ENCODE measurements around the gene SPNS1.

The SPNS1 gene

DNA sequence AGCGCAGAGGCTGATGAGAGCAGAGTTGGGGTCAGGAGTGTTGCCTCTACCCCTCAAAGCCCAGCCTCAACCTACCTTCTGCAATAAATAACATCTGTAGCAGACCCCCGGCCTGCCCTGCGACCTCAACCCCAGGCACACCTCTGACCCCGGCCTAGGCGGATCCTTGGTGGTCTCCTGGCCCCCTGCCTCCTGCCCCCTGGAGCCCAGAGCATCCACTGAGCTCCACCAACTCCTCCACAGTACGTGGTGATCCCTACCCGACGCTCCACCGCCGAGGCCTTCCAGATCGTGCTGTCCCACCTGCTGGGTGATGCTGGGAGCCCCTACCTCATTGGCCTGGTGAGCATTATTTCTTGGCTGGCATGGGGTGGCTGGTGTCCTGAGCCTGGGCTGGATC is 8.4 kb downstream of the SPNS1 start:
- TF ChIP-seq, protein P1, sequence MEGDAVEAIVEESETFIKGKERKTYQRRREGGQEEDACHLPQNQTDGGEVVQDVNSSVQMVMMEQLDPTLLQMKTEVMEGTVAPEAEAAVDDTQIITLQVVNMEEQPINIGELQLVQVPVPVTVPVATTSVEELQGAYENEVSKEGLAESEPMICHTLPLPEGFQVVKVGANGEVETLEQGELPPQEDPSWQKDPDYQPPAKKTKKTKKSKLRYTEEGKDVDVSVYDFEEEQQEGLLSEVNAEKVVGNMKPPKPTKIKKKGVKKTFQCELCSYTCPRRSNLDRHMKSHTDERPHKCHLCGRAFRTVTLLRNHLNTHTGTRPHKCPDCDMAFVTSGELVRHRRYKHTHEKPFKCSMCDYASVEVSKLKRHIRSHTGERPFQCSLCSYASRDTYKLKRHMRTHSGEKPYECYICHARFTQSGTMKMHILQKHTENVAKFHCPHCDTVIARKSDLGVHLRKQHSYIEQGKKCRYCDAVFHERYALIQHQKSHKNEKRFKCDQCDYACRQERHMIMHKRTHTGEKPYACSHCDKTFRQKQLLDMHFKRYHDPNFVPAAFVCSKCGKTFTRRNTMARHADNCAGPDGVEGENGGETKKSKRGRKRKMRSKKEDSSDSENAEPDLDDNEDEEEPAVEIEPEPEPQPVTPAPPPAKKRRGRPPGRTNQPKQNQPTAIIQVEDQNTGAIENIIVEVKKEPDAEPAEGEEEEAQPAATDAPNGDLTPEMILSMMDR (IDR thresholded peaks at IDR 0.05; ENCODE audit: insufficient read depth, low read length, poor library complexity, severe bottlenecking): no peak
- no peak overlapping the region for H3K4me3 ChIP-seq (replicated peaks; ENCODE audit: low read depth, low read length)
- H3K27me3 ChIP-seq (replicated peaks; ENCODE audit: control insufficient read depth, insufficient read depth, low read length): no peaks in the 10 kb centered on the region
- no peak for DNase-seq (ENCODE audit: extremely low read depth, insufficient read length)
- peaks cover 22% of the 10 kb centered on the region for H3K36me3 ChIP-seq (ENCODE audit: control insufficient read depth, insufficient read depth, low read length)

GRCh38 chr16:28983644-28984043 is 9.1 kb downstream of the SPNS1 start:
- no peak for DNase-seq (ENCODE audit: extremely low read depth, insufficient read length)
- TF ChIP-seq, protein P1 (IDR thresholded peaks at IDR 0.05; ENCODE audit: insufficient read depth, low read length, poor library complexity, severe bottlenecking): no peak
- Histone ChIP-seq H3K36me3 (ENCODE audit: control insufficient read depth, insufficient read depth, low read length) (peaks cover 22% of the 10 kb centered on the region), H3K27me3 (replicated peaks; ENCODE audit: control insufficient read depth, insufficient read depth, low read length) (no peaks in the 10 kb centered on the region), H3K4me3 (replicated peaks; ENCODE audit: low read depth, low read length) (no peak overlapping the region)

GRCh38 chr16:28984091-28984490 is 9.5 kb downstream of the SPNS1 start:
- peaks cover 21% of the 10 kb centered on the region for H3K36me3 ChIP-seq (ENCODE audit: control insufficient read depth, insufficient read depth, low read length)
- H3K27me3 ChIP-seq (replicated peaks; ENCODE audit: control insufficient read depth, insufficient read depth, low read length): no peaks in the 10 kb centered on the region
- TF ChIP-seq, protein P1 (IDR thresholded peaks at IDR 0.05; ENCODE audit: insufficient read depth, low read length, poor library complexity, severe bottlenecking): no peak
- no peak overlapping the region for H3K4me3 ChIP-seq (replicated peaks; ENCODE audit: low read depth, low read length)
- DNase-seq (ENCODE audit: extremely low read depth, insufficient read length): no peak

DNA sequence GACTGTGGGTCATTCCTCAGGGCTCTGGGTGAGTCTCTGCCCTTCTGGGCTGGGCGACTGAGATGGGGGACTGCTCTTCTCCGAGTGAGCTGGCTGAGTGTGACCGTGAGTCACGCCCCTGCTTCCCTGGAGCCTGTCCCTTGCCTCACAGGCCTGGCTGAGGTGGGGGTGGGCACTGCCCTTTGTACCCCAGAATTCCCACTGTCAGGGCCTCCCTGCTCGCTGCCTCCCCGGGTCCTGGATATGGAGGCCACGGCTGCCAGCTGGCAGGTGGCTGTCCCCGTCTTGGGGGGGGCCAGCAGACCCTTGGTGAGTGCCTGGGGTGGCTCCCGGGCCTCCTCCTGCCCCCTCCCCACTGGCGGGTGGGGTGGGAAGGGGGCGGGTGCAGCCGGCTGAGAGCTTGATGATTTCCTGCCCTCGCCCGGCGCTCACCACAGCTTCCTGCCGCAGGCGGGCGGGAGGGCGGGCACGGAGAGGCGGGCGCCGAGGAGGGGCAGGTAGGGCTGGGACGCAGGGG is 10.1 kb downstream of the SPNS1 start, which contains the start of gene LAT:
Gene LAT, plus strand, starts transcription at position 434 of the 517 bp plus-strand sequence. CDS start 366 bp downstream, outside the sequence.
- DNase-seq (ENCODE audit: extremely low read depth, insufficient read length): no peak
- Histone ChIP-seq H3K4me3 (replicated peaks; ENCODE audit: low read depth, low read length) (peak within 1 kb of the TSS; percentile 49), H3K27me3 (replicated peaks; ENCODE audit: control insufficient read depth, insufficient read depth, low read length) (no peaks in the 10 kb centered on the region), H3K36me3 (ENCODE audit: control insufficient read depth, insufficient read depth, low read length) (peaks cover 18% of the 10 kb centered on the region)
- TF ChIP-seq, protein P1 (IDR thresholded peaks at IDR 0.05; ENCODE audit: insufficient read depth, low read length, poor library complexity, severe bottlenecking): no peak

DNA sequence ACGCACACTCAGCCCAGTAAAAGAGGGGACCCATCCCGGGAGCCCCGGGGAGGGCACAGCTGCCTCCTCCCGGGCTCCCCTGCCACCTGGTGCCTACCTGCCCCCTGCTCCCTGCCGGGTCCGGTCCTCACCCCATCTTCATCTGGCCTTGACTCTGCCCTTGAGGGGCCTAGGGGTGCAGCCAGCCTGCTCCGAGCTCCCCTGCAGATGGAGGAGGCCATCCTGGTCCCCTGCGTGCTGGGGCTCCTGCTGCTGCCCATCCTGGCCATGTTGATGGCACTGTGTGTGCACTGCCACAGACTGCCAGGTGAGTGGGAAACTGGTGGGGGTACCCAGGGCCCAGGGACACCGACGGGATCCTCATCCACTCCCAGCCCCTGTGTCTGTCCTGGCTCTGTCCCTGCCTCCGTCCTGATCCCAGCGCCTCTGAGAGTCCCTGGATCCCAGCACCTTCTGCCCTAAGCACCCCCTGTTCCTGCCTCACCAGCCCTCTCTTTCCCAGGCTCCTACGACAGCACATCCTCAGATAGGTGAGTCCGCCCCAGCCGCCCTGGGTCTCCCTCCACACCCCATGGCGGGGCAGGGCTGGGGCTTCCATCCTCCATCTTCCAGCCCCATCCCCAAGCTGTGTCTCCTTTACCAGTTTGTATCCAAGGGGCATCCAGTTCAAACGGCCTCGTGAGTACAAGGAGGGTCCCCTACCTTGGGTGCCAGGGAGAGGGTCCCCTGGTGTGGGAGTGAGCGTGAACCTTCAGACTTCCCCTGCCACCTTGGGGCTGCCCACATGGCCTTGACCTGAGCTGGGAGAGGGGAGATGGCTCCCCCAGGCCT is 10.8 kb downstream of the SPNS1 start:
- TF ChIP-seq, protein P1 (IDR thresholded peaks at IDR 0.05; ENCODE audit: insufficient read depth, low read length, poor library complexity, severe bottlenecking): no peak
- no peaks in the 10 kb centered on the region for H3K27me3 ChIP-seq (replicated peaks; ENCODE audit: control insufficient read depth, insufficient read depth, low read length)
- peaks cover 18% of the 10 kb centered on the region for H3K36me3 ChIP-seq (ENCODE audit: control insufficient read depth, insufficient read depth, low read length)
- peak overlapping the region; percentile 49 for H3K4me3 ChIP-seq (replicated peaks; ENCODE audit: low read depth, low read length)
- no peak for DNase-seq (ENCODE audit: extremely low read depth, insufficient read length)
